K562 (cell line): Measurements from ENCODE around the gene HNRNPA3. TPM values are rescaled to one million over a fixed set of nuclear protein-coding genes. Genes with fewer than 3 reads are reported as not detected.

Experiments
- ATF1 ChIP-seq, 2 experiments: fragments of 450-650 bp in 1 of 2; IDR thresholded peaks; 2 replicates each; pipeline ENCODE4 v1.6.1; 2016; ENCODE audit warnings: missing compliant biosample characterization in 1 of 2, missing genetic modification characterization in 1 of 2
- CEBPB ChIP-seq: fragments of 450-650 bp; IDR thresholded peaks from 2 replicates; pipeline ENCODE4 v1.6.1; 2016; ENCODE audit warnings: missing genetic modification characterization, missing compliant biosample characterization
- CREB3 ChIP-seq: fragments of 450-650 bp; conservative IDR thresholded peaks from 2 replicates; pipeline ENCODE4 v1.6.1; 2016; ENCODE audit warnings: missing genetic modification characterization, low read depth, mild to moderate bottlenecking, missing compliant biosample characterization, moderate library complexity
- EZH2 ChIP-seq: IDR thresholded peaks from 2 replicates; pipeline ENCODE4 v1.6.1; 2012; ENCODE audit warnings: low read depth, mild to moderate bottlenecking, inconsistent platforms, low read length, borderline replicate concordance
- HLTF ChIP-seq: fragments of 450-650 bp; IDR thresholded peaks from 2 replicates; pipeline ENCODE4 v1.6.1; 2016
- KDM2B ChIP-seq: fragments of 250-450 bp; sonication (Bioruptor Pico); IDR thresholded peaks from 2 replicates; pipeline ENCODE4 v1.8.0; 2021; ENCODE audit warnings: mild to moderate bottlenecking, moderate library complexity
- KLF1 ChIP-seq: fragments of 450-650 bp; IDR thresholded peaks from 2 replicates; pipeline ENCODE4 v1.6.1; 2016; ENCODE audit warnings: missing genetic modification characterization, missing compliant biosample characterization
- KLF6 ChIP-seq: fragments of 250-450 bp; sonication (Bioruptor Pico); IDR thresholded peaks from 2 replicates; pipeline ENCODE4 v1.4.0; 2020; ENCODE audit warnings: mild to moderate bottlenecking, moderate library complexity, borderline replicate concordance
- NCOA4 ChIP-seq: fragments of 450-650 bp; IDR thresholded peaks from 2 replicates; pipeline ENCODE4 v1.6.1; 2018; ENCODE audit warnings: mild to moderate bottlenecking; ENCODE audit not compliant: partially characterized antibody
- PBX2 ChIP-seq, 2 experiments: IDR thresholded peaks in 1 of 2; conservative IDR thresholded peaks in 1 of 2; 2 replicates each; pipeline ENCODE4 v1.6.1; 2016; ENCODE audit warnings: low read depth in 2 of 2, mild to moderate bottlenecking in 1 of 2, missing compliant biosample characterization in 1 of 2, missing genetic modification characterization in 1 of 2, moderate library complexity in 1 of 2
- POLR2AphosphoS5 ChIP-seq: IDR thresholded peaks from 2 replicates; pipeline ENCODE4 v1.6.1; 2011; ENCODE audit warnings: mild to moderate bottlenecking, low read depth, low read length, moderate library complexity; ENCODE audit not compliant: control insufficient read depth, insufficient read depth
- SIN3A ChIP-seq, 2 experiments: fragments of 150-350 bp in 1 of 2; IDR thresholded peaks; 2 replicates each; pipeline ENCODE4 v1.6.1; 2011 to 2016; ENCODE audit warnings: borderline replicate concordance in 2 of 2, low read depth in 2 of 2, low read length in 2 of 2, mild to moderate bottlenecking in 2 of 2, moderate library complexity in 2 of 2; ENCODE audit not compliant: control insufficient read depth in 1 of 2
- SRF ChIP-seq, 2 experiments: fragments of 250-450, 450-650 bp in 1 of 2; sonication (Bioruptor Pico) in 1 of 2; sonication (generic) in 1 of 2; formaldehyde crosslinking; IDR thresholded peaks; 2 replicates each; pipeline versions ENCODE4 v1.5.0 to v1.5.1; 2020 to 2022; ENCODE audit warnings: mild to moderate bottlenecking in 1 of 2, missing genetic modification reagents in 1 of 2
- TCFL5 ChIP-seq: fragments of 250-450 bp; sonication (Bioruptor Pico); conservative IDR thresholded peaks from 2 replicates; pipeline ENCODE4 v1.6.1; 2021; ENCODE audit warnings: mild to moderate bottlenecking, moderate library complexity, matching md5 sums
- XRCC4 ChIP-seq: IDR thresholded peaks from one replicate; pipeline ENCODE4 v1.6.1; 2011; ENCODE audit not compliant: insufficient read depth, insufficient read length; ENCODE audit errors: extremely low read depth
- XRCC5 ChIP-seq: fragments of 200-400 bp; formaldehyde crosslinking; IDR thresholded peaks from 2 replicates; pipeline ENCODE4 v1.6.1; 2017; ENCODE audit warnings: low read depth, mild to moderate bottlenecking, low read length
- ZC3H8 ChIP-seq: fragments of 450-650 bp; IDR thresholded peaks from 2 replicates; pipeline ENCODE4 v1.6.1; 2017
- ZFP30 ChIP-seq: fragments of 250-450 bp; sonication (Bioruptor Pico); IDR thresholded peaks from 2 replicates; pipeline ENCODE4 v1.8.0; 2022; ENCODE audit warnings: moderate library complexity, mild to moderate bottlenecking, inconsistent platforms, borderline replicate concordance
- ZKSCAN8 ChIP-seq: fragments of 200-800 bp; sonication (Bioruptor generic); IDR thresholded peaks from 2 replicates; pipeline ENCODE4 v1.6.1; 2016; ENCODE audit warnings: missing genetic modification characterization, missing compliant biosample characterization
- polyA plus RNA-seq, 8 experiments: library from polyadenylated mRNA; depleted of rRNA in 4 of 8; stranded (reverse) in 5 of 8; unstranded in 3 of 8; fragments of >200 nt; fragmentation: Nextera tagmentation in 2 of 8; fragmentation: Illumina TruSeq in 1 of 8; extraction: Ambion mirVana in 2 of 8; extraction: Trizol in 1 of 8; gene quantifications; 2 replicates each; pipeline versions ENCODE4 v1.2.1 to v1.2.3, GENCODE V29; 2011 to 2014; ENCODE audit warnings: inconsistent platforms in 1 of 8, missing spikeins in 1 of 8
- total RNA-seq, 7 experiments: library from RNA; depleted of rRNA in 6 of 7; stranded (reverse); fragments of >200 nt in 6 of 7; fragmentation: Illumina TruSeq in 2 of 7; extraction: Trizol in 2 of 7; gene quantifications; 2 replicates each; pipeline versions ENCODE4 v1.2.1 to v1.2.3, GENCODE V29; 2011 to 2021; ENCODE audit warnings: low replicate concordance in 1 of 7
- TF ChIP-seq, protein P1 (sequence below): fragments of 450-650 bp; IDR thresholded peaks from 2 replicates; pipeline ENCODE4 v1.6.1; 2017; ENCODE audit warnings: antibody characterized with exemption, mild to moderate bottlenecking

HNRNPA3 gene
- total and polyA plus RNA-seq, 9 of the 15 experiments (the other 6 are each of a cell fraction or from before 2014, with no cell fraction given) = 72.8 to 428 (median 192) TPM

DNA sequence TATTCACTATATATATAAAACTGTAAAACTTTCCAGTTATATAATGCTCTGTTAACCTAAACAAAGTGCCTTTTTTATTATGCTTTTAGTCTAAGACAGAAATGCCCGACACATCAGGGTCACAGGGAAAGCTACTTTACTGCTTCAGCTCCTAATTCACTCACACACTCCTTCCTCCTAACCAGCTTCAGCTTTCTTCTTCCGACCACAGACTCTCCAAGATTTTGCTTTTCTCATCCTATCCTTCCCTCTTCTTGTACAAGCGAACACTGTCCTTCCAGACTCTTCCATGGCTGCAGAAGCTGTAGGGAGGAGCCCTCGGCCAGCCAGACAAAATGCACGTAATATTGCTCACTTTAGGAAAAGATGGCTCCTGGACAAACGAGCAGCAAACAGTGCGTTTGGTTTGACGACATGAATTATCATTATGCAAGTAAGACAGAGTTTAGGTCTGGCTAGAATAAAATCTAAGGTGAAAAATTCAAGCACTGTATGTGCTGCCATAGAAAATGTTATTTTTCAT, 47.5 kb upstream of the HNRNPA3 start (continued):
- no peak for TF ChIP-seq CEBPB (tag)
- TF ChIP-seq SRF (CRISPR knock-in tag; IDR thresholded peaks at IDR 0.05) = no peak
- TF ChIP-seq PBX2 (CRISPR knock-in tag; IDR thresholded peaks at IDR 0.05; ENCODE audit: low read depth) = no peak
- TF ChIP-seq PBX2 (tag; conservative IDR thresholded peaks at IDR 0.05; ENCODE audit: low read depth) = 0 out of 2 replicates have a peak, but pooled peaks have one; percentile 22
- TF ChIP-seq EZH2 = no peak
- peak; percentile 87 for TF ChIP-seq CREB3 (tag)
- no peak for TF ChIP-seq NCOA4
- no peak for TF ChIP-seq HLTF
- no peak for TF ChIP-seq ZFP30 (CRISPR knock-in tag)
- TF ChIP-seq KLF1 (tag) = no peak
- TF ChIP-seq XRCC5 = no peak
- no peak; the same call in 1 of the 2 replicates for TF ChIP-seq ZKSCAN8
- no peak for TF ChIP-seq ZC3H8
- TF ChIP-seq, protein P1, sequence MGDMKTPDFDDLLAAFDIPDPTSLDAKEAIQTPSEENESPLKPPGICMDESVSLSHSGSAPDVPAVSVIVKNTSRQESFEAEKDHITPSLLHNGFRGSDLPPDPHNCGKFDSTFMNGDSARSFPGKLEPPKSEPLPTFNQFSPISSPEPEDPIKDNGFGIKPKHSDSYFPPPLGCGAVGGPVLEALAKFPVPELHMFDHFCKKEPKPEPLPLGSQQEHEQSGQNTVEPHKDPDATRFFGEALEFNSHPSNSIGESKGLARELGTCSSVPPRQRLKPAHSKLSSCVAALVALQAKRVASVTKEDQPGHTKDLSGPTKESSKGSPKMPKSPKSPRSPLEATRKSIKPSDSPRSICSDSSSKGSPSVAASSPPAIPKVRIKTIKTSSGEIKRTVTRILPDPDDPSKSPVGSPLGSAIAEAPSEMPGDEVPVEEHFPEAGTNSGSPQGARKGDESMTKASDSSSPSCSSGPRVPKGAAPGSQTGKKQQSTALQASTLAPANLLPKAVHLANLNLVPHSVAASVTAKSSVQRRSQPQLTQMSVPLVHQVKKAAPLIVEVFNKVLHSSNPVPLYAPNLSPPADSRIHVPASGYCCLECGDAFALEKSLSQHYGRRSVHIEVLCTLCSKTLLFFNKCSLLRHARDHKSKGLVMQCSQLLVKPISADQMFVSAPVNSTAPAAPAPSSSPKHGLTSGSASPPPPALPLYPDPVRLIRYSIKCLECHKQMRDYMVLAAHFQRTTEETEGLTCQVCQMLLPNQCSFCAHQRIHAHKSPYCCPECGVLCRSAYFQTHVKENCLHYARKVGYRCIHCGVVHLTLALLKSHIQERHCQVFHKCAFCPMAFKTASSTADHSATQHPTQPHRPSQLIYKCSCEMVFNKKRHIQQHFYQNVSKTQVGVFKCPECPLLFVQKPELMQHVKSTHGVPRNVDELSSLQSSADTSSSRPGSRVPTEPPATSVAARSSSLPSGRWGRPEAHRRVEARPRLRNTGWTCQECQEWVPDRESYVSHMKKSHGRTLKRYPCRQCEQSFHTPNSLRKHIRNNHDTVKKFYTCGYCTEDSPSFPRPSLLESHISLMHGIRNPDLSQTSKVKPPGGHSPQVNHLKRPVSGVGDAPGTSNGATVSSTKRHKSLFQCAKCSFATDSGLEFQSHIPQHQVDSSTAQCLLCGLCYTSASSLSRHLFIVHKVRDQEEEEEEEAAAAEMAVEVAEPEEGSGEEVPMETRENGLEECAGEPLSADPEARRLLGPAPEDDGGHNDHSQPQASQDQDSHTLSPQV = peak; percentile 73
- TF ChIP-seq ATF1 (CRISPR knock-in tag; IDR thresholded peaks at IDR 0.05) = no peak
- no peak for TF ChIP-seq ATF1 (tag; IDR thresholded peaks at IDR 0.05)
- no peak for TF ChIP-seq POLR2AphosphoS5
- TF ChIP-seq SIN3A (IDR thresholded peaks at IDR 0.05; ENCODE audit: borderline replicate concordance in 2 of 2, control insufficient read depth in 1 of 2, low read depth in 2 of 2, low read length in 2 of 2) = no peak
- TF ChIP-seq TCFL5 (CRISPR knock-in tag) = no peak
- no peak for TF ChIP-seq XRCC4
- peak; percentile 84; the same call in 1 of the 2 replicates for TF ChIP-seq KLF6 (CRISPR knock-in tag)
- no peak for TF ChIP-seq KDM2B (CRISPR knock-in tag)
